Hematopoietic multipotent progenitor cell treated with erythropoietin and hydrocortisone succinate and interleukin-3 and kit ligand, for 6 days (in vitro differentiated cells): ENCODE measurements around the gene GLB1L3.
"Not testable (repeated sequence)": the region's sequence is repeated elsewhere in the genome, so short reads cannot be mapped to it uniquely, and the experiment has no call there.

Experiments used
- DNase-seq: peaks from one replicate; pipeline ENCODE4 v3.0.0-alpha.2; 2015

The GLB1L3 gene

DNA sequence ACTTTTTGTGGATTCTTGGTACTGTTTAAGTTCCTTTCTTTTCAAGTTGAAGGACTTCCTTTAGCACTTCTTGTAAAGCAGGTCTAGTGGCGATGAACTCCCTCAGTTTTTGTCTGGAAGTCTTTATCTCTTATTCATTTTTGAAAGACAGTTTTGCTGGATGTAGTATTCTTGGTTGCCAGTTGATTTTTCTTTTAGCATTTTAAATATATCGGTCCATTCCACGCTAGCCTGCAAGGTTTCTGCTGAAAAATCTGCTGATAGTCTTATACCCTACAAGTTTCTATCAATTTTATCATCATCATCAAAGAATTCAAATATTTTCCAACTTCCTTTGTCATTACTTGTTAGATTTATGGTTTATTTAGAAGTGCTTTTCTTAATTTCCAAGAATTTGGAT, 40.9 kb downstream of the GLB1L3 start:
- DNase-seq = no peak

GRCh38 chr11:134321373-134321772, 45.2 kb downstream of the GLB1L3 start:
- DNase-seq = not testable (repeated sequence)

DNA sequence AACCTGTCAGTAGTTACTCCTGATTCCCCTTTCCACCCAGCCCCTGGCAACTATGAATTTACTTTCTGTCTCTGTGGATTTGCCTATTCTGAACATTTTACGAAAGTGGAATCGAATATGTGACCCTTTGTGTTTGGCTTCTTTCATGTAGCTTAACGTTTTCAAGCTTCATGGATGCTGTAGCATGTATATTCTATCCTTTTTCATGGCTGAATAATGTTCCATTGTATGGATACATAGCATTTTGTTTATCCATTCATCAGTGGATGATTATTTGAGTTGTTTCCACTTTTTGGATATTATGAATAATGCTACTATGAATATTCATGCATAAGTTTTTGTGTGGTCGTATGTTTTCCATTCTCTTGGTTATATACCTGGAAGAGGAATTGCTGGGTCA, 46.4 kb downstream of the GLB1L3 start:
- DNase-seq = no peak

DNA sequence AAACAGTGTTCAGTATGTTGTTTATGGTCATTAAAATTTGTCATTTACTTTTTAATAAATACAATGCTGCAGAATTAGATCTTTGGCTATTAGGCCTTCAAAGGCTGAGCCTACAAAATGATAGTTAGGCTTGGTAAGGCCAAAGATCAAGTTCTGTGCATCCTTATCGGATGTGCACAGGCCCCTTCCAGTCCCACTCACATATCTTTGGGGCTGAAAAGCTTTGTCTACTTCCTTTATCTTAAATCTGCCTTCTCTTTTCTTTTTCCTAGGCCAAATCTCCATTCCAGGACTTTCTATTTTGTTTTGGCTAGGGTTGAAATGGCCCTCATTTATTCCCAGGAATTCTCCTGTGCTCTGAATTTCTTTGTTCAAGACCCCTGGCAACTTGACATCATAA, 52.3 kb downstream of the GLB1L3 start:
- no peak for DNase-seq

- DNase-seq = no peak
These were observed 54.6 kb downstream of the GLB1L3 start for GRCh38 chr11:134330611-134331353.

- peak; percentile 75 for DNase-seq
These were observed 55.4 kb downstream of the GLB1L3 start, which contains the start of gene GLB1L2 for GRCh38 chr11:134331354-134332188. TSS of gene GLB1L2 (plus strand) at chr11:134331988. CDS start at chr11:134332062, 74 bp downstream.

- peak; percentile 21 for DNase-seq
These were observed 56.0 kb downstream of the GLB1L3 start for GRCh38 chr11:134332189-134332631.

GRCh38 chr11:134332782-134333181, 56.6 kb downstream of the GLB1L3 start:
- no peak for DNase-seq

DNA sequence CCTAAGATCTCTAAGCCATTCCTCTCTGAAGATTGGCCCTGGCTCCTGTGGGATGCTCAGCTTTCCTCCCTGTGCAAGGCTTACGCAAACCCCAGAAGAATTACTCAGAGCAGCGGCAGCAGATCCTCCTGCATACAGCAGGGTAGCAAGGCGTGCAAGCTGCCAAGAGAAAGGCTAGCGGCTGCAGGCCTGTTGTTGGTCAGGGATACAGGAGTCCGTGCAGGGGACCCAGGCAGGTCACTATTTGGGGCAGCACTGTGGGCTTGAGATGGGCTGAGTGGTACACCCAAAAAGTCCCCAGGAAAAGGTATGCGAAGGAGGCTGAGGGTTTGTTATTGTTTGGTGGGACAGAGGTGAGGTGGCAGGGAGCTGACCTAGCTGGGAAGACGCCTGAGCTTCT, 57.1 kb downstream of the GLB1L3 start:
- DNase-seq = no peak

GRCh38 chr11:134333946-134334345, 57.8 kb downstream of the GLB1L3 start:
- DNase-seq = no peak

DNA sequence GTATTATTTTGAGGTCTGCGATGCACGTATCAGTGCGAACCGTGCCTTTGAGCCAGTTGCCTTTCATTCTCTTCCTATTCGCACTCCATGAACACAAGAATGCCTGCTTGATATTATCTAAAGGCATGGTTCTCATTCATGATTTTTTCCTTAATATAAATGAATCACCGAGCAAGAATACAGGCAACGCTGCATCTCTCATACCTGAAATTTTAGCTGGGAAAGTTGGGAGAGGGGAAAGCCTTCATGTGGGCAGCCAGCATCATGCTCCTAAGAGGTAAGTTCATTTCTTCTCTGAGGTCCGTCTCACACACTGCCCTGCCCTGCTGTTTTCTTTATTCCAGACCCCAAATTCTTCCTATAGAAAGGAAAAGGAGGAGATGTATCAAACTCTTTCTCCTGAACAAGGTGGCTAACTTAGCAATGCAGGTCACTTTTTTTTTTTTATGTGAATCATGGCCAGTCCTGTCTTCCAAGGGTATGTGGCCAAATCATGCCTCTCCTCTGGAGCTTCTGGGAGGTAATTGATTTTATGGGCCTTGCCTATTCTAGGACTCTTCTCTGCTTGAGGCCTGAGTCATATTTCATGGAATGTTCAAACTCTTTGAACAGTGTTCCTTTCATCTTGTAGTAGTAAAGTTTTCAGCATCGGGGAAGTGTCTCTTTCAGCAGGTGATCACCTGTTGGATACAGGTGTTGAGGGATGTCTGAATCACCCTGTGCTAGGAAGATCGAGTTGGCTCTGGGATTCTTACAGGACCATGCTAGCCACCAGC, 58.8 kb downstream of the GLB1L3 start:
- DNase-seq = no peak

DNA sequence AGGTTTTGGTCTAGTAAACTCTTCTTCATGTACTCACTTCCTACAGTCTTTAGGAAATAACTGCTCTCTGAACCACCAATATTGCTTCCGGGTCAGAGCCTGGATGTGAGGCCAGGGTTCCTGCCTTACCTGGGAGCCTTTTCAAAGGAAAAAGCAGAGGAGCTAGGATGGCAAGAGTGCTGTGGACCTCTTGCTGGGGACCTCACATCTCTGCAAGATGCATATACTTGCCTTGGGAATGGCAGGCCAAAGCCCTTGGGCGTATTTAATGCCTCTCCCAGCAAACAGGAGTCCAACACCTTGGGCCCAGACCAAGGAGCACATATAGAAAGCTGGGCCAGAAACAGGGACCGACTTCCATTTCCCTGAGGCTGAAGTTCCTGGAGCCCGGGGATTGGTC, 60.9 kb downstream of the GLB1L3 start:
- no peak for DNase-seq

- no peak for DNase-seq
These were observed 61.9 kb downstream of the GLB1L3 start for GRCh38 chr11:134338068-134338467.

GRCh38 chr11:134338654-134339053, 62.5 kb downstream of the GLB1L3 start:
- DNase-seq = no peak

- no peak for DNase-seq
These were observed 63.6 kb downstream of the GLB1L3 start for GRCh38 chr11:134339756-134340155.

GRCh38 chr11:134340354-134340964, 64.3 kb downstream of the GLB1L3 start:
- DNase-seq = no peak

- DNase-seq = no peak
These were observed 65.8 kb downstream of the GLB1L3 start for GRCh38 chr11:134341805-134342571.

- DNase-seq = no peak
These were observed 66.6 kb downstream of the GLB1L3 start for GRCh38 chr11:134342572-134343340.

- no peak for DNase-seq
These were observed 67.5 kb downstream of the GLB1L3 start for GRCh38 chr11:134343646-134344045.

DNA sequence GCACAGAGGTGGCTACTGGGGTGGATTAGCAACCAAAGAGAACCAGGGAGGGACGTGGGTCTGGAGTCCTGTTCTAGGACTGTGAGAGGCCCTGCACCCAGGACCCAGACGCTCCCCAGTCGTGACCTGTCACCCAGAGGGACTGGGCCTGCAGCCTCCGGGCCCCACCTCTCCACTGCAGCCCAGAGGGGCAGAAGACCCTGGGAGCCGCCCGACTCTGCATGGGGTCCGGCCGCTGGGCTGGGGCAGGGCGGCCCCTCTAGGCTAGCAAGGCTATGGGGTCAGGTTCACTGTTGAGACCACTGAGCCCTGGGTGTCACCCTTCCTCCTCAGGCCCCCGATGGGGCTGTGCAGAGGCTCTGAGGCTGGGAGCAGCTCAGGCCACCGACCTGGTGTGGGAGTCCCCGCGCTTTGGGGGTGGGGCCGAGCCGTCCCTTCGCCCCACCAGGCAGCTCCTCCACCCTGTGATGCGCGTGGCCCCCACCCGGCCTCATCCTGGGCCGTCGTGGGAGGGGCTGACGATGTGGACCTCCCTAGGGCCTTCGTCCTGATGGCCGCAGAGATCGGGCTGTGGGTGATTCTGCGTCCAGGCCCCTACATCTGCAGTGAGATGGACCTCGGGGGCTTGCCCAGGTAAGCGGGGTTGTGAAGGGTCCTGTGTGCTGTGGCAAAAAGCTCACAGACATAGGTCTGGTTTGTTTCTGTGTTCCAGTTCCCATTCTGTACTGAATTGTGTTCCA, 68.5 kb downstream of the GLB1L3 start:
- DNase-seq = not testable (repeated sequence)

DNA sequence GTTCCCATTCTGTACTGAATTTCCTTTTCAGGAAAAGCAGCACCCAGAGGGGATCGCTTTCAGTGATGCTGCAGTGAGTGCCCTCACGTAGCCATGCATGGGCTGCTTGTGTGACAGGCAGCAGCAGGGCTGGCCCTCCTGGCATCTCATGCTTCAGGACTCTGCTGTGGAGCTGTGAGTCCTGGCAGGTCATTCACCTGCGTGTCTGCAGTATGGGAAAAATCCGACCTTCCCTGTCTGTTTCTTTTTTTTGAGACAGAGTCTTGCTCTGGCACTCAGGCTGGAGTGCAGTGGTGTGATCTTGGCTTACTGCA, 69.0 kb downstream of the GLB1L3 start:
- no peak for DNase-seq
